ENCODE measurements around the gene CORO1A.
"Not testable (repeated sequence)": the region's sequence is repeated elsewhere in the genome, so short reads cannot be mapped to it uniquely, and the experiment has no call there.

Gene CORO1A

DNA sequence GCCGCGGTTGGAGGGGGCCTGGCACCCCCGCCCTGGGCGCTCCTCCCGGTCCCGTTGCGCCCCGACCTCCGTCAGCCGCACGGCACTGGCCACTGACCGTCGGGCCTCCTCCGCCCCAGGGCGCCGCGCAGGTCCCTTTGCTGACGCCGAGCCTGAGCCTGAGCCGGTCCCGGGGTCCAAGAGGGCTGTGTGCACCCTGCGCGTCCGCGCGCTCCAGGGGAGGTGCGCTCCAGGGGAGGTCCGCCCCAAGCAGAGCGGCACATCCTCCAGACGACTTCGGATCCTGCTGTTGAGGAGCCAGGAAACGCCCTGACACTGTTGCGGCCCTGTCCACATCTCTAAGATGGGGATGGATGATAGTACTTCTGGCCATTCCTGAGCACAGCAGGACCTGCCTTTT, 22.9 kb downstream of the CORO1A start:
- not testable (repeated sequence) for DNase-seq

DNA sequence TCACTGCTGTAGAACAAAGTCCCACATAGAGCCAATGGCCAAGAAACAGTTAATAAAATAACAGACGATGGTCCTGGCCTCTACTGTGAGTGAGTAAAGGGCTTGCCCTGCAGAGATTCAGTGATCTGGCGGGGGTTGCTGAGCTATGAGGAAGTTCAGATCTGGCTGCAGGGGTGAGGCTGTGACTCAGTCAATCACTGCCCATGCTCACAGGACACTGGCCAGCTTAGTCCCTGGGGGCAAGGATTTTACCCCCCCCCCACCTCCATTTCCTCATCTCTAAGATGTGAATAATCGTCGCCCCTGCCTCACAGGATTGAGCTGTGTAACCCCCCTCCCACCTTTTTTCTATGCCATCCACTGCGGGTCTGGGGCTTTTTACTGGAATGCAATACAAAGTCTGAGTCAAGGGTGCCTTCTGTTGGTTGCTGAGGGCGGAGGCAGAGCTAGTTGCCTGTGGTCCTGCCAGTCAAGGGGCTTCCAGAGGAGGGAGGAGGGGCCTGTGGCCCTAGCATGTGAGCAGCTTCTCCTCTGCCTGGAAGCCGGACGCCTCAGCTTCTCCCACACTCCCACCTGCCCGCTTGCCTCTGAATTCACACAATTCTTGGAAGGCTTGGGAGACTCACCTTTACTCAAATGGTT, 23.8 kb downstream of the CORO1A start:
- not testable (repeated sequence) for DNase-seq

DNA sequence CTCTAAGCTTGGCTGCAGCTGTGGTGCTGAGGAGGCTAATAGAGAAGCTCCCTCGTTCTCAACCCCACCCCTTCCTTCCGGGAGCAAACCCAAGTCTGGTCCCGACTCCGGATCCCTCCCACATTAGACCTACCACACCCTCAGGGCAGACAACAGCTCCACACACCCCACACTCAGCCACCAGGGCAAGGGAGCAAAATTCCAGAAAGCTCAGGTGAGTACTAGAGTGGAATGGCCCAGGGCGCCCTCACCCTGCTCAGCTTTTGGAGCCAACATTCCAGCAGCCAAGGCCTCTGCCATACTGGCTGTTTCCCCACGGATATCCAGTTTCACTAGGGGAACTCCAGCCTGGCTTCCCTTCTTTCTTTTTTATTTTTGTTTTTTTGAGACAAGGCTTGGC, 25.6 kb downstream of the CORO1A start:
- not testable (repeated sequence) for DNase-seq

DNA sequence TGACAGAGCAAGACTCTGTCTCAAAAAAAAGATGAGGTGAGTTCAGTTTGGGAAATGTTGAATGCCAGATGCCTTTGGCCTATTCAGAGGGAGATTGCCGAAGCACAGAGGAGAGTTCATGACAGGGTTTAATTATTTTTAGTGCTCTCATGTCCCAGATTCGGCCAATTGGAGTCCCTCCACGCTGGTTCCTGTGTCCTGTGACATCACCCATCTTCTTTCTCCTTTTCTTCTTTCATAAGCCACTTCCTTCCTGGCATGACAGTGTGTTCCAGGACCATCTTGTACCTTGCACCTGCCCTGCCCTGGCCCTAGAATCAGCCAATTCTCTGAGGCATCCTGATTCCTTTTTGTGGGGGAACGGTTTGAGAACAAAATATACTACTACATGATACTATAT, 28.0 kb downstream of the CORO1A start:
- not testable (repeated sequence) for DNase-seq

DNA sequence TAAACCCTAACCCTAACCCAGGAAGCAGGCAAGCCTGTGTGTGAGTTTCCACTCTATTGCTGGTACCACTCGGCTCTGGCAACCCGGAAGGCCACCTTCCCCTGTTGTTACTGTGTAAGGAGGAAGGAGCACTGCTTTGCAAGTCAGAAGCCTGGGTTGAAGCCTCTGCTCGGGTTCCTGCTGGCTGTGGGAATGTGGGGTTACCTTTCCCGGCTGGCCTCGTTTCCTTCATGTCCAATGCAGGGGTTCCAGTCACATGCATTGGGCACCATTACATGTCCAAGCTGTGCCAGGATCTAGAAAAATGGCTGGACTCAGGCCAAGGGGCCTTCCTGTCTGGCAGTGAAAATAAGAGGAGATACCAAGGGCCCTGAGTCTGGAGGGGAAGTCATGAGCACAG, 33.7 kb downstream of the CORO1A start:
- DNase-seq: not testable (repeated sequence)

Measured in NCI-H1105 (cell line).